ENCODE measurements around the gene RRAGA. TPM values are rescaled to one million over a fixed set of nuclear protein-coding genes. Genes with fewer than 3 reads are reported as not detected.

RRAGA gene
- total RNA-seq (2022) (37.8 and 44.7 TPM in 2 replicates), Bru-seq, nascent RNA (percentile 86 among the genes with signal in this experiment), BruChase-seq, experiment 1, labeled RNA remaining after a 2-hour chase (percentile 98 among the genes with signal in this experiment), BruChase-seq, experiment 2, labeled RNA remaining after a 6-hour chase (percentile 97 among the genes with signal in this experiment)
- long read RNA-seq, transcript RRAGA-201 (1 exons, 1,589 nt), result major isoform, 150 of 150 reads
- long read RNA-seq, partial matches to known transcripts, result 0 of 150 reads
- long read RNA-seq, other reads (novel, unspliced or antisense), result 0 of 150 reads

- H3K27me3 Mint-ChIP-seq (ENCODE audit: insufficient read depth, unreplicated experiment), result no peaks in the 10 kb centered on the region
- ChIA-PET POLR2A (interaction anchor here (0.7 to 1.3 kb wide), 4 partner anchors 102 to 416 kb away, joined by 3 to 5 read pairs (median 4); partner anchors contain the start of gene RPS6), CTCF (interaction anchor here (0.6 to 2.0 kb wide), 10 partner anchors 11 to 1635 kb away, joined by 3 to 26 read pairs (median 3); partner anchors contain the start of gene FOCAD)
- no peaks in the 10 kb centered on the region for H3K36me3 ChIP-seq (ENCODE audit: control insufficient read depth, insufficient read depth, low read length)
- intact Hi-C loops (cut with micrococcal nuclease; ENCODE audit: unreplicated experiment), result loop anchor here (1.0 to 10.0 kb wide), 5 partner anchors 79 to 408 kb away; no protein-coding TSS in a partner anchor
- H3K4me3 ChIP-seq (ENCODE audit: low read depth, low read length), result peak within 1 kb of the TSS; percentile 77
- H3K36me3 Mint-ChIP-seq (ENCODE audit: insufficient read depth, unreplicated experiment), result peaks cover 6% of the 10 kb centered on the region
- peak; percentile 70 for TF ChIP-seq CTCF (IDR thresholded peaks at IDR 0.05; ENCODE audit: insufficient read depth in 1 of 2, low read depth in 1 of 2, low read length in 1 of 2, severe bottlenecking in 1 of 2, unreplicated experiment in 1 of 2)
- H3K9me3 ChIP-seq, result no peaks in the 10 kb centered on the region
- TSS peak; percentile 67 for BruUV-seq (replicated peaks)
- no peaks in the 10 kb centered on the region for H3K4me1 Mint-ChIP-seq (ENCODE audit: low read depth, unreplicated experiment)
- DNase-seq, result peak; percentile 96 to 97
- peak within 1 kb of the TSS; percentile 93 for H3K27ac Mint-ChIP-seq (ENCODE audit: unreplicated experiment)
- peaks cover 7% of the 10 kb centered on the region; the same call in 1 of the 2 replicates for H3K4me1 ChIP-seq
- no peaks in the 10 kb centered on the region for H3K9me3 Mint-ChIP-seq (ENCODE audit: unreplicated experiment)
- H3K27me3 ChIP-seq (replicated peaks; ENCODE audit: control insufficient read depth, insufficient read depth, low read length), result no peaks in the 10 kb centered on the region
- H3K4me3 Mint-ChIP-seq (ENCODE audit: unreplicated experiment), result peak within 1 kb of the TSS; percentile 85
These were observed at the start of gene RRAGA for GRCh38 chr9:19048966-19049916. RRAGA (plus strand) TSS chr9:19049427; CDS start chr9:19049660, 233 bp downstream.

- no peaks in the 10 kb centered on the region for H3K36me3 ChIP-seq (ENCODE audit: control insufficient read depth, insufficient read depth, low read length)
- no peak overlapping the region for H3K4me3 ChIP-seq (ENCODE audit: low read depth, low read length)
- no TSS peak for BruUV-seq (replicated peaks)
- DNase-seq, result no peak
- no peaks in the 10 kb centered on the region for H3K27me3 ChIP-seq (replicated peaks; ENCODE audit: control insufficient read depth, insufficient read depth, low read length)
- no peak for TF ChIP-seq CTCF (IDR thresholded peaks at IDR 0.05; ENCODE audit: insufficient read depth in 1 of 2, low read depth in 1 of 2, low read length in 1 of 2, severe bottlenecking in 1 of 2, unreplicated experiment in 1 of 2)
- H3K4me1 ChIP-seq, result no peaks in the 10 kb centered on the region
- Mint-ChIP-seq H3K4me1 (ENCODE audit: low read depth, unreplicated experiment) (no peaks in the 10 kb centered on the region), H3K4me3 (ENCODE audit: unreplicated experiment) (no peak overlapping the region), H3K27ac (ENCODE audit: unreplicated experiment) (no peak overlapping the region), H3K36me3 (ENCODE audit: insufficient read depth, unreplicated experiment) (no peaks in the 10 kb centered on the region), H3K9me3 (ENCODE audit: unreplicated experiment) (peaks cover 11% of the 10 kb centered on the region), H3K27me3 (ENCODE audit: insufficient read depth, unreplicated experiment) (peaks cover 8% of the 10 kb centered on the region)
- no peaks in the 10 kb centered on the region for H3K9me3 ChIP-seq
- intact Hi-C loops (cut with micrococcal nuclease; ENCODE audit: unreplicated experiment), result no loop called here
- CTCF ChIA-PET, result no interaction called here
- POLR2A ChIA-PET, result no interaction called here
These were observed 49.1 kb upstream of the RRAGA start for GRCh38 chr9:19000133-19000532.

- DNase-seq, result no peak
- CTCF ChIA-PET, result no interaction called here
- peaks cover 2% of the 10 kb centered on the region for H3K27me3 Mint-ChIP-seq (ENCODE audit: insufficient read depth, unreplicated experiment)
- no peaks in the 10 kb centered on the region for H3K9me3 Mint-ChIP-seq (ENCODE audit: unreplicated experiment)
- H3K36me3 Mint-ChIP-seq (ENCODE audit: insufficient read depth, unreplicated experiment), result no peaks in the 10 kb centered on the region
- Histone ChIP-seq H3K27me3 (replicated peaks; ENCODE audit: control insufficient read depth, insufficient read depth, low read length) (no peaks in the 10 kb centered on the region), H3K36me3 (ENCODE audit: control insufficient read depth, insufficient read depth, low read length) (no peaks in the 10 kb centered on the region), H3K4me3 (ENCODE audit: low read depth, low read length) (no peak overlapping the region), H3K4me1 (no peaks in the 10 kb centered on the region), H3K9me3 (no peaks in the 10 kb centered on the region)
- H3K4me3 Mint-ChIP-seq (ENCODE audit: unreplicated experiment), result no peak overlapping the region
- BruUV-seq (replicated peaks), result no TSS peak
- no peak overlapping the region for H3K27ac Mint-ChIP-seq (ENCODE audit: unreplicated experiment)
- POLR2A ChIA-PET, result no interaction called here
- no peaks in the 10 kb centered on the region for H3K4me1 Mint-ChIP-seq (ENCODE audit: low read depth, unreplicated experiment)
- no peak for TF ChIP-seq CTCF (IDR thresholded peaks at IDR 0.05; ENCODE audit: insufficient read depth in 1 of 2, low read depth in 1 of 2, low read length in 1 of 2, severe bottlenecking in 1 of 2, unreplicated experiment in 1 of 2)
- intact Hi-C loops (cut with micrococcal nuclease; ENCODE audit: unreplicated experiment), result no loop called here
These were observed 39.7 kb upstream of the RRAGA start for GRCh38 chr9:19009391-19009965.

Measured in Caco-2 (cell line).